Measurements from ENCODE around the gene RIC3.
A peak's percentile ranks its signal among the peaks of the same experiment; 100 is the strongest.

The RIC3 gene

GRCh38 chr11:8091721-8092120 is 77.1 kb downstream of the RIC3 start:
- Histone ChIP-seq H4K20me1 (ENCODE audit: insufficient read depth, low read length) (no peaks in the 10 kb centered on the region), H3F3A (ENCODE audit: insufficient read depth, low read length) (no peaks in the 10 kb centered on the region), H3K9me3 (ENCODE audit: low read length) (no peaks in the 10 kb centered on the region), H3K4me3 (ENCODE audit: low read depth, low read length, poor library complexity, severe bottlenecking) (no peak overlapping the region), H3K79me2 (ENCODE audit: insufficient read depth, low read length) (no peaks in the 10 kb centered on the region), H3K36me3 (ENCODE audit: insufficient read depth, low read length) (no peaks in the 10 kb centered on the region), H2AFZ (ENCODE audit: low read length) (no peak overlapping the region), H3K4me2 (ENCODE audit: low read length) (no peak overlapping the region), H3K9me2 (ENCODE audit: low read depth, low read length) (no peaks in the 10 kb centered on the region), H3K4me1 (ENCODE audit: insufficient read depth, low read length, severe bottlenecking) (no peaks in the 10 kb centered on the region), H3K9ac (ENCODE audit: low read length) (no peak overlapping the region), H3K27me3 (ENCODE audit: insufficient read depth, low read length) (no peaks in the 10 kb centered on the region), H3K27ac (ENCODE audit: low read depth, low read length, poor library complexity, severe bottlenecking) (no peak overlapping the region)
- TF ChIP-seq, protein P1, sequence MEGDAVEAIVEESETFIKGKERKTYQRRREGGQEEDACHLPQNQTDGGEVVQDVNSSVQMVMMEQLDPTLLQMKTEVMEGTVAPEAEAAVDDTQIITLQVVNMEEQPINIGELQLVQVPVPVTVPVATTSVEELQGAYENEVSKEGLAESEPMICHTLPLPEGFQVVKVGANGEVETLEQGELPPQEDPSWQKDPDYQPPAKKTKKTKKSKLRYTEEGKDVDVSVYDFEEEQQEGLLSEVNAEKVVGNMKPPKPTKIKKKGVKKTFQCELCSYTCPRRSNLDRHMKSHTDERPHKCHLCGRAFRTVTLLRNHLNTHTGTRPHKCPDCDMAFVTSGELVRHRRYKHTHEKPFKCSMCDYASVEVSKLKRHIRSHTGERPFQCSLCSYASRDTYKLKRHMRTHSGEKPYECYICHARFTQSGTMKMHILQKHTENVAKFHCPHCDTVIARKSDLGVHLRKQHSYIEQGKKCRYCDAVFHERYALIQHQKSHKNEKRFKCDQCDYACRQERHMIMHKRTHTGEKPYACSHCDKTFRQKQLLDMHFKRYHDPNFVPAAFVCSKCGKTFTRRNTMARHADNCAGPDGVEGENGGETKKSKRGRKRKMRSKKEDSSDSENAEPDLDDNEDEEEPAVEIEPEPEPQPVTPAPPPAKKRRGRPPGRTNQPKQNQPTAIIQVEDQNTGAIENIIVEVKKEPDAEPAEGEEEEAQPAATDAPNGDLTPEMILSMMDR (IDR thresholded peaks at IDR 0.05; ENCODE audit: low read length): no peak
- TF ChIP-seq EZH2 (IDR thresholded peaks at IDR 0.05; ENCODE audit: borderline replicate concordance, low read length): no peak

GRCh38 chr11:8090756-8091155 is 78.1 kb downstream of the RIC3 start:
- no peaks in the 10 kb centered on the region for H3K79me2 ChIP-seq (ENCODE audit: insufficient read depth, low read length)
- TF ChIP-seq, protein P1 (IDR thresholded peaks at IDR 0.05; ENCODE audit: low read length): peak; percentile 63
- TF ChIP-seq EZH2 (IDR thresholded peaks at IDR 0.05; ENCODE audit: borderline replicate concordance, low read length): no peak
- no peak overlapping the region for H3K4me2 ChIP-seq (ENCODE audit: low read length)
- no peaks in the 10 kb centered on the region for H3K4me1 ChIP-seq (ENCODE audit: insufficient read depth, low read length, severe bottlenecking)
- H3K27me3 ChIP-seq (ENCODE audit: insufficient read depth, low read length): no peaks in the 10 kb centered on the region
- no peak overlapping the region for H3K27ac ChIP-seq (ENCODE audit: low read depth, low read length, poor library complexity, severe bottlenecking)
- no peaks in the 10 kb centered on the region for H3F3A ChIP-seq (ENCODE audit: insufficient read depth, low read length)
- no peak overlapping the region for H2AFZ ChIP-seq (ENCODE audit: low read length)
- H3K36me3 ChIP-seq (ENCODE audit: insufficient read depth, low read length): no peaks in the 10 kb centered on the region
- no peak overlapping the region for H3K9ac ChIP-seq (ENCODE audit: low read length)
- no peaks in the 10 kb centered on the region for H4K20me1 ChIP-seq (ENCODE audit: insufficient read depth, low read length)
- H3K4me3 ChIP-seq (ENCODE audit: low read depth, low read length, poor library complexity, severe bottlenecking): no peak overlapping the region
- no peaks in the 10 kb centered on the region for H3K9me2 ChIP-seq (ENCODE audit: low read depth, low read length)
- H3K9me3 ChIP-seq (ENCODE audit: low read length): no peaks in the 10 kb centered on the region

- no peak overlapping the region for H3K27ac ChIP-seq (ENCODE audit: low read depth, low read length, poor library complexity, severe bottlenecking)
- H3K79me2 ChIP-seq (ENCODE audit: insufficient read depth, low read length): no peaks in the 10 kb centered on the region
- H3F3A ChIP-seq (ENCODE audit: insufficient read depth, low read length): no peaks in the 10 kb centered on the region
- no peaks in the 10 kb centered on the region for H3K36me3 ChIP-seq (ENCODE audit: insufficient read depth, low read length)
- no peak overlapping the region for H3K9ac ChIP-seq (ENCODE audit: low read length)
- no peaks in the 10 kb centered on the region for H3K9me2 ChIP-seq (ENCODE audit: low read depth, low read length)
- no peak for TF ChIP-seq EZH2 (IDR thresholded peaks at IDR 0.05; ENCODE audit: borderline replicate concordance, low read length)
- TF ChIP-seq, protein P1 (IDR thresholded peaks at IDR 0.05; ENCODE audit: low read length): no peak
- no peak overlapping the region for H2AFZ ChIP-seq (ENCODE audit: low read length)
- no peak overlapping the region for H3K4me2 ChIP-seq (ENCODE audit: low read length)
- H4K20me1 ChIP-seq (ENCODE audit: insufficient read depth, low read length): no peaks in the 10 kb centered on the region
- H3K9me3 ChIP-seq (ENCODE audit: low read length): no peaks in the 10 kb centered on the region
- H3K27me3 ChIP-seq (ENCODE audit: insufficient read depth, low read length): no peaks in the 10 kb centered on the region
- H3K4me3 ChIP-seq (ENCODE audit: low read depth, low read length, poor library complexity, severe bottlenecking): no peak overlapping the region
- no peaks in the 10 kb centered on the region for H3K4me1 ChIP-seq (ENCODE audit: insufficient read depth, low read length, severe bottlenecking)
Observed at GRCh38 chr11:8089791-8090510, 78.9 kb downstream of the RIC3 start.

Data from OCI-LY1 (cell line).